H9 (cell line): Measurements from ENCODE around the gene TBL3. TPM values are rescaled to one million over a fixed set of nuclear protein-coding genes. Genes with fewer than 3 reads are reported as not detected.

Experiments
- DNase-seq: peaks from one replicate; pipeline ENCODE4 v3.0.0-alpha.2; 2017
- H2AFZ ChIP-seq: one replicate; pipeline ENCODE4 v1.6.1; 2013; ENCODE audit warnings: mild to moderate bottlenecking, low read length, control low read depth, moderate library complexity
- H2AK5ac ChIP-seq: 2 replicates; pipeline ENCODE4 v1.6.1; 2013; ENCODE audit warnings: low read length, control low read depth, mixed read lengths; ENCODE audit not compliant: insufficient read length
- H2BK120ac ChIP-seq: one replicate; pipeline ENCODE4 v1.6.1; 2013; ENCODE audit warnings: low read depth, mild to moderate bottlenecking, low read length, control low read depth, inconsistent platforms; ENCODE audit not compliant: poor library complexity, severe bottlenecking
- H2BK12ac ChIP-seq: 2 replicates; pipeline ENCODE4 v1.6.1; 2013; ENCODE audit warnings: low read length, control low read depth, mixed read lengths, low read depth; ENCODE audit not compliant: insufficient read length
- H2BK15ac ChIP-seq: 2 replicates; pipeline ENCODE4 v1.6.1; 2013; ENCODE audit warnings: low read depth, low read length, control low read depth
- H2BK20ac ChIP-seq: one replicate; pipeline ENCODE4 v1.6.1; 2013; ENCODE audit warnings: low read depth, mild to moderate bottlenecking, low read length, control low read depth, inconsistent platforms; ENCODE audit not compliant: poor library complexity, severe bottlenecking
- H2BK5ac ChIP-seq: 2 replicates; pipeline ENCODE4 v1.6.1; 2013; ENCODE audit warnings: low read length, control low read depth, mixed read lengths; ENCODE audit not compliant: insufficient read length
- H3K14ac ChIP-seq: 2 replicates; pipeline ENCODE4 v1.6.1; 2013; ENCODE audit warnings: low read length, control low read depth; ENCODE audit not compliant: insufficient read depth
- H3K18ac ChIP-seq: 2 replicates; pipeline ENCODE4 v1.6.1; 2013; ENCODE audit warnings: low read depth, mild to moderate bottlenecking, mixed read lengths, low read length, control low read depth; ENCODE audit not compliant: insufficient read length
- H3K23ac ChIP-seq: 2 replicates; pipeline ENCODE4 v1.6.1; 2013; ENCODE audit warnings: low read length, control low read depth, mixed read lengths, low read depth; ENCODE audit not compliant: insufficient read length
- H3K23me2 ChIP-seq: 2 replicates; pipeline ENCODE4 v1.6.1; 2013; ENCODE audit warnings: low read depth, mild to moderate bottlenecking, mixed read lengths, low read length, control low read depth; ENCODE audit not compliant: insufficient read length, poor library complexity, severe bottlenecking
- H3K27ac ChIP-seq: 2 replicates; pipeline ENCODE4 v1.5.1; 2013; ENCODE audit warnings: low read length, control low read depth, mixed read lengths, low read depth; ENCODE audit not compliant: insufficient read length
- H3K27me3 ChIP-seq: 2 replicates; pipeline ENCODE4 v1.6.1; 2013; ENCODE audit warnings: low read length, control low read depth, inconsistent platforms; ENCODE audit not compliant: insufficient read depth
- H3K4ac ChIP-seq: 2 replicates; pipeline ENCODE4 v1.6.1; 2013; ENCODE audit warnings: low read depth, mild to moderate bottlenecking, control low read depth, inconsistent platforms, low read length, moderate library complexity
- H3K4me1 ChIP-seq: 2 replicates; pipeline ENCODE4 v1.6.1; 2013; ENCODE audit warnings: low read length, control low read depth, inconsistent platforms; ENCODE audit not compliant: insufficient read depth
- H3K4me2 ChIP-seq: 2 replicates; pipeline ENCODE4 v1.6.1; 2013; ENCODE audit warnings: low read length, control low read depth, mixed read lengths; ENCODE audit not compliant: insufficient read length, insufficient read depth
- H3K56ac ChIP-seq: 2 replicates; pipeline ENCODE4 v1.6.1; 2013; ENCODE audit warnings: low read depth, mild to moderate bottlenecking, mixed read lengths, low read length, control low read depth; ENCODE audit not compliant: insufficient read length
- H3K79me1 ChIP-seq: 2 replicates; pipeline ENCODE4 v1.6.1; 2013; ENCODE audit warnings: low read depth, mild to moderate bottlenecking, moderate library complexity, low read length, control low read depth, inconsistent platforms; ENCODE audit not compliant: insufficient read depth, poor library complexity, severe bottlenecking
- H3K79me2 ChIP-seq: 2 replicates; pipeline ENCODE4 v1.6.1; 2013; ENCODE audit warnings: low read length, control low read depth, inconsistent platforms; ENCODE audit not compliant: insufficient read depth
- H3K9ac ChIP-seq: 2 replicates; pipeline ENCODE4 v1.6.1; 2013; ENCODE audit warnings: low read length, control low read depth, mixed read lengths; ENCODE audit not compliant: insufficient read length; ENCODE audit errors: extremely low read depth
- H3K9me3 ChIP-seq: one replicate; pipeline ENCODE4 v1.6.1; 2013; ENCODE audit warnings: low read depth, low read length, inconsistent platforms; ENCODE audit not compliant: control insufficient read depth
- H3T11ph ChIP-seq: one replicate; pipeline ENCODE4 v1.6.1; 2013; ENCODE audit warnings: mild to moderate bottlenecking, low read length, control low read depth, inconsistent platforms
- H4K20me1 ChIP-seq: one replicate; pipeline ENCODE4 v1.6.1; 2013; ENCODE audit not compliant: control insufficient read depth, insufficient read length, insufficient read depth
- H4K5ac ChIP-seq: 2 replicates; pipeline ENCODE4 v1.6.1; 2013; ENCODE audit warnings: low read depth, mild to moderate bottlenecking, mixed read lengths, low read length, control low read depth; ENCODE audit not compliant: insufficient read length
- H4K8ac ChIP-seq: replicated peaks from 2 replicates; pipeline ENCODE4 v1.6.1; 2013; ENCODE audit warnings: low read length, control low read depth, mixed read lengths, low read depth; ENCODE audit not compliant: insufficient read length
- H4K91ac ChIP-seq: 2 replicates; pipeline ENCODE4 v1.6.1; 2013; ENCODE audit warnings: low read depth, mild to moderate bottlenecking, moderate library complexity, mixed read lengths, low read length, control low read depth; ENCODE audit not compliant: insufficient read length
- H3K27ac Mint-ChIP-seq, 3 experiments: 2 replicates in 2 of 3; 3 replicates in 1 of 3; pipeline ENCODE4 v1.8.0; 2020 to 2021; ENCODE audit warnings: mixed read lengths in 3 of 3, mild to moderate bottlenecking in 1 of 3, moderate library complexity in 1 of 3
- H3K27me3 Mint-ChIP-seq: 2 replicates; pipeline ENCODE4 v1.8.0; 2021; ENCODE audit warnings: low read depth, mild to moderate bottlenecking, moderate library complexity, mixed read lengths
- H3K36me3 Mint-ChIP-seq, 3 experiments: 2 replicates in 2 of 3; 3 replicates in 1 of 3; pipeline ENCODE4 v1.8.0; 2020 to 2021; ENCODE audit warnings: low read depth in 3 of 3, mixed read lengths in 3 of 3; ENCODE audit not compliant: insufficient read depth in 1 of 3
- H3K4me1 Mint-ChIP-seq, 2 experiments: 2 replicates each; pipeline ENCODE4 v1.8.0; 2020; ENCODE audit warnings: mixed read lengths in 2 of 2
- H3K4me3 Mint-ChIP-seq, 2 experiments: 2 replicates in 1 of 2; 3 replicates in 1 of 2; pipeline ENCODE4 v1.8.0; 2020 to 2021; ENCODE audit warnings: mild to moderate bottlenecking in 2 of 2, mixed read lengths in 2 of 2, moderate library complexity in 1 of 2
- H3K9me3 Mint-ChIP-seq, 2 experiments: 2 replicates in 1 of 2; 3 replicates in 1 of 2; pipeline ENCODE4 v1.8.0; 2020; ENCODE audit warnings: mild to moderate bottlenecking in 2 of 2, mixed read lengths in 2 of 2, moderate library complexity in 1 of 2
- WGBS: extraction: QIAGEN DNeasy Blood & Tissue Kit; methylation state at CpG from one replicate; pipeline ENCODE4 v1.1.7; 2013; ENCODE audit warnings: missing lambda C conversion rate, low lambda C conversion rate, mixed read lengths; ENCODE audit not compliant: insufficient read length; ENCODE audit errors: extremely low coverage; 5-methylcytosine and 5-hydroxymethylcytosine counted together
- total RNA-seq: library from RNA; stranded (reverse); gene quantifications from 2 replicates; pipeline ENCODE4 v1.2.1, GENCODE V29; 2021
- TF ChIP-seq, protein P1 (sequence below): fragments of 200-600 bp; sonication (generic); conservative IDR thresholded peaks from 3 replicates; pipeline ENCODE4 v1.8.0; 2021; ENCODE audit warnings: antibody characterized with exemption, mild to moderate bottlenecking

TBL3 gene
- total RNA-seq, 1 experiment from 2014 or later = 54.0 TPM

DNA sequence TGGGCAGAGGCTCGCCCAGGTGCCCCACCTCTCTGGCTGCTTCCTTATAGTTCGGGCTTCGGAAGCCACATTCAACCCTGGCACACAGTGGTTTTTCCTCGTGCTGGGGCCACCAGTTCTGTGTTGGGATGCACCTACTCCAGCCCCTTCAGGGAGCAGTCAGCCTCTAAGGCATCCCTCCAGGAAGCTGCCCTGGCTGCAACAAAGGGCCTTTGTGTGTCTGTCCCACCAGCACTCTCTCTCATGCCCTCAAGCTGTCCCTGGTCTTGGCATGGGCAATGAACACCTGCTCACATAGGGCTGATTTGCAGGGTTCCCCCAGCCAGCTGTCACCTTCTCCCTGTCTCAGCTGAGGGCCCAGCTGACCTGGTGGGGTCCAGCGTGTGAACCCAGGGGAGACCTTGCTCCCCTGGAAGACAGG lies 10.2 kb downstream of the TBL3 start:
- Histone ChIP-seq H2BK20ac (no peak overlapping the region), H3K27me3 (peaks cover 22% of the 10 kb centered on the region), H3K79me1 (no peaks in the 10 kb centered on the region), H4K5ac (no peak overlapping the region), H3K9ac (no peak overlapping the region), H3K79me2 (no peaks in the 10 kb centered on the region; the same call in 1 of the 2 replicates), H2BK15ac (no peak overlapping the region), H2BK120ac (no peak overlapping the region), H3K4ac (no peak overlapping the region), H3K4me2 (no peak overlapping the region), H2AFZ (no peak overlapping the region), H2BK12ac (no peak overlapping the region), H3K18ac (no peak overlapping the region), H4K20me1 (peaks cover 2% of the 10 kb centered on the region), H4K91ac (no peak overlapping the region), H3T11ph (no peak overlapping the region), H2BK5ac (no peak overlapping the region), H3K14ac (no peak overlapping the region; the same call in 1 of the 2 replicates), H3K23me2 (peaks cover 24% of the 10 kb centered on the region), H3K23ac (no peak overlapping the region), H3K27ac (no peak overlapping the region), H4K8ac (no peak overlapping the region), H3K4me1 (no peaks in the 10 kb centered on the region), H2AK5ac (no peak overlapping the region), H3K9me3 (no peaks in the 10 kb centered on the region), H3K56ac (no peak overlapping the region)
- Mint-ChIP-seq H3K4me3 (peak overlapping the region in 1 of 2 experiments; percentile 54; a peak in 1 of 5 replicates), H3K4me1 (peaks cover 19 to 26% of the 10 kb centered on the region in 2 experiments), H3K27me3 (peaks cover 40% of the 10 kb centered on the region), H3K27ac (no peak overlapping the region), H3K36me3 (peaks cover 0 to 24% (median 20%) of the 10 kb centered on the region in 3 experiments), H3K9me3 (no peaks in the 10 kb centered on the region)
- no CpG with 5 or more reads among the region's 5 CpGs for WGBS
- no peak for DNase-seq
- TF ChIP-seq, protein P1, sequence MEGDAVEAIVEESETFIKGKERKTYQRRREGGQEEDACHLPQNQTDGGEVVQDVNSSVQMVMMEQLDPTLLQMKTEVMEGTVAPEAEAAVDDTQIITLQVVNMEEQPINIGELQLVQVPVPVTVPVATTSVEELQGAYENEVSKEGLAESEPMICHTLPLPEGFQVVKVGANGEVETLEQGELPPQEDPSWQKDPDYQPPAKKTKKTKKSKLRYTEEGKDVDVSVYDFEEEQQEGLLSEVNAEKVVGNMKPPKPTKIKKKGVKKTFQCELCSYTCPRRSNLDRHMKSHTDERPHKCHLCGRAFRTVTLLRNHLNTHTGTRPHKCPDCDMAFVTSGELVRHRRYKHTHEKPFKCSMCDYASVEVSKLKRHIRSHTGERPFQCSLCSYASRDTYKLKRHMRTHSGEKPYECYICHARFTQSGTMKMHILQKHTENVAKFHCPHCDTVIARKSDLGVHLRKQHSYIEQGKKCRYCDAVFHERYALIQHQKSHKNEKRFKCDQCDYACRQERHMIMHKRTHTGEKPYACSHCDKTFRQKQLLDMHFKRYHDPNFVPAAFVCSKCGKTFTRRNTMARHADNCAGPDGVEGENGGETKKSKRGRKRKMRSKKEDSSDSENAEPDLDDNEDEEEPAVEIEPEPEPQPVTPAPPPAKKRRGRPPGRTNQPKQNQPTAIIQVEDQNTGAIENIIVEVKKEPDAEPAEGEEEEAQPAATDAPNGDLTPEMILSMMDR = no peak
